Activated CD4-positive, alpha-beta T cell treated with anti-CD3 and anti-CD28 coated beads, Interleukin-2, amount 50 U/mL, for 4 hours (primary cell): ENCODE measurements around the gene TMEM200B.
"Not testable (repeated sequence)": the region's sequence is repeated elsewhere in the genome, so short reads cannot be mapped to it uniquely, and the experiment has no call there.

ENCODE experiments used
- DNase-seq, 2 experiments: peaks; one replicate each; pipeline ENCODE4 v3.0.0-alpha.2; 2020

The TMEM200B gene

DNA sequence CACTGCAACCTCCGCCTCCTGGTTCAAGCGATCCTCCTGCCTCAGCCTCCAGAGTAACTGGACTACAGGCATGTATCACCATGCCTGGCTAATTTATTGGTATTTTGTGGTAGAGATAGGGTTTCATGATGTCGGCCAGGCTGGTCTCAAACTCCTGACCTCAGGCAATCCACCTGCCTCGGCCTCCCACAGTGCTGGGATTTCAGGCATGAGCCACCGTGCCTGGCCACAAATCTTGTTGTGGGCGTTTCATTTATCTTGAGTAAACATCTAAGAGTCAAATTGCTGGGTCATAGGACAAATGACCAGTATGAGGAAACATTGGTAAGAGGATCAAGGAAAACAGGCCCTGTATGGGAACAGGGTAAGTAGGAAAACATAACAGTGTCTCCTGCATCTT, 17.9 kb downstream of the TMEM200B start:
- DNase-seq: no peak

DNA sequence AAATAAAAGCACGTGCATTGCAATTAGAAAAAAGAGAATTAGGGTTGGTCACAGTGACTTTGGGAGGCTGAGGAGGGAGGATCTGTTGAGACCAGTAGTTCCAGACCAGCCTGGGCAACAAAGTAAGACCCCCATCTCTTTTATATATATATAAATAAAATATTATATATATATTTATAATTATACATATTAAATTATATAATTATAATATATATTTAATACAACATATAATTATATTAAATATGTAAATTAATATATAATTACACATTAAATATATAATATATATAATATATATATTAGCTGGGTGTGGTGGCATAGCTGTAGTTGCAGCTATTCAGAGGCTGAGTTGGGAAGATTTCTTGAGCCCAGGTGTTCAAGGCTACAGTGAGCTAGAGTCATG, 23.2 kb downstream of the TMEM200B start:
- DNase-seq: no peak

DNA sequence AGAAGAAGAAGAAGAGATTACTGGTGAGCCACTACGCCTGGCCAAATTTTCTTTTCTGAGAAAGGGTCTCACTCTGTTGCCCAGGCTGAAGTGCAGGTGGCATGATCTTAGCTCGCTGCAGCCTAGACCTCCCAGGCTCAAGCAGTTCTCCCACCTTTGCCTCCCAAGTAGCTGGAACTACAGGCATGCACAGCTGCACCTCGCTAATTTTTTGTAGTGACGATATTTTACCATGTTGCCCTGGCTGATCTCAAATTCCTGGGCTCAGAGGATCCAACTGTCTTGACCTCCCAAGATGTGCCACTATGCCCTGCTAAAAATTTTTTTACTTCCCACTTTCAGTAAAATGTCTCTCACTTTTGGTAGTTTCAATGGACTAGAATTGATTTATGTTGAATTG, 24.4 kb downstream of the TMEM200B start:
- DNase-seq: no peak

DNA sequence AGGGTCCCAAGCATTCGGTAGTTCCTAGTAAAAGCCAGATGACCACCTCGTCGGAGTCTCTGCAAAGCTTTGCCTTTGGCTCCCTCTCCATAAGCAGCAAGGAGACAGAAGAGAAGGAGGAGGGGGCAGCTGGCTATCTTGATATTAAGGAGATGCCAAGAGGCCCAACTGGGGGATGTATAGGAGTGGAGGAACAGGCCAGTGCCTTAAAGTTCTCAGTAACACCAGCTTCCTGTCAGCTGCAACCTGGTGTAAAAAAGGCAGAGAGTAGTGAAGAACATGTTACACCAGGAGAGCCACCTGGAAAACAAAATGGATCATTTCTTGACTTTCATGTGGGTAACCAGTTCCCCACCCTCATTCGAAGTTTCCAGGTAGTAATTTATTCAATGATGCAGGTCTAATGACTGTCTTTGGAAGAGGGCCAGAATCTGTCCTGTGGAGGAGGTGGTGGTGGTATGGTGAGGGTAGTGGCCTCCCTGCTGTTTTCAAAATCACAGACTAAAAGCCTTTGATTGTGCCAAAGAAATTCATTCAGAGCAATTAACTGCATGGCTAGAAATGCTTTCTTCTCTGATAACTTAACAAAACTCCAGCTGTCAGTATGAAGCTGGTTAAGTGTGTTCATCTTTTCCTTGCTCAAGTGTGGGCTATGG, 27.3 kb downstream of the TMEM200B start:
- no peak for DNase-seq

DNA sequence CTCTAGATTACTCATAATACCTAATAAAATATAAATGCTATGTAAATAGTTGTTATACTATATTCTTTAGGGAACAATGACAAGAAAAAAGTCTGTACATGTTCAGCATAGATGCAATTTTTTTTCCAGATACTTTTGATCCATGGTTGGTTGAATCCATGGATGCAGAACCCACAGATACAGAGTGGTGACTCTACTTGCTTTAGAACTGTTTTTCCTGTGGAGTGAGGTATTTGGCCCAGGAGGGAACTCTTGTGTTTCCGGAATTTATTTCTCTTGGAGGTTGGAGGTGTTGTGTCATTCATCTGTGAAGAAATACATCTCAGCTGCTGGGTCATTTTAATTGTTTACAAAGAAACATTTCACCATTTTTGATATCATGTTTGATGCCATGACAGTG, 28.7 kb downstream of the TMEM200B start:
- no peak for DNase-seq

DNA sequence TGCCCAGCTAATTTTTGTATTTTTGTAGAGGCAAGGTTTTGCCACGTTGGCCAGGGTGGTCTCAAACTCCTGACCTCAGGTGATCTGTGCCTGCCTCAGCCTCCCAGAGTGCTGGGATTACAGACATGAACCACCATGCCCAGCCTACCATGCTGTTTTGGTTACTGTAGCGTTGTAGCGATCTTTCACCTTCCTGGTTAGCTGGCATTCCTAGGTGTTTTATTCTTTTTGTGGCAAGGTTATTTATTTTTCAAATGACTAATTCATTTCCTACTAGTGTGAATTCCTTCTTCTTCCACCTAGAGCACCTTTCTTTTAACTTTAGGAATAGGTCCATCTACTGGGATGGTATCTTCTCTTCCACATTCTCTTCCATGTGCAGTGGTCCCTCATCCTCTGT, 29.3 kb downstream of the TMEM200B start:
- DNase-seq: no peak

DNA sequence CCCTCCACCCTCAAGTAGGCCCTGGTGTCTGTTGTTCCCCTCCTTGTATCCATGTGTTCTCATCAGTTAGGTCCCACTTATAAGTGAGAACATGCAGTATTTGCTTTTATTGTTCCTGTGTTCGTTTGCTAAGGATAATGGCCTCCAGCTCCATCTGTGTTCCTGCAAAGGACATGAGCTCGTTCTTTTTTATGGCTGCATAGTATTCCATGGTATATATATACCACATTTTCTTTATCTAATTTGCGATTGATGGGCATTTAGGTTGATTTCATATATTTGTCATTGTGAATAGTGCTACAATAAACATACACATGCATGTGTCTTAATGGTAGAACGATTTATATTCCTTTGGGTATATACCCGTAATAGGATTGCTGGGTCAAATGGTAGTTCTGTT, 31.0 kb downstream of the TMEM200B start:
- not testable (repeated sequence) for DNase-seq

DNA sequence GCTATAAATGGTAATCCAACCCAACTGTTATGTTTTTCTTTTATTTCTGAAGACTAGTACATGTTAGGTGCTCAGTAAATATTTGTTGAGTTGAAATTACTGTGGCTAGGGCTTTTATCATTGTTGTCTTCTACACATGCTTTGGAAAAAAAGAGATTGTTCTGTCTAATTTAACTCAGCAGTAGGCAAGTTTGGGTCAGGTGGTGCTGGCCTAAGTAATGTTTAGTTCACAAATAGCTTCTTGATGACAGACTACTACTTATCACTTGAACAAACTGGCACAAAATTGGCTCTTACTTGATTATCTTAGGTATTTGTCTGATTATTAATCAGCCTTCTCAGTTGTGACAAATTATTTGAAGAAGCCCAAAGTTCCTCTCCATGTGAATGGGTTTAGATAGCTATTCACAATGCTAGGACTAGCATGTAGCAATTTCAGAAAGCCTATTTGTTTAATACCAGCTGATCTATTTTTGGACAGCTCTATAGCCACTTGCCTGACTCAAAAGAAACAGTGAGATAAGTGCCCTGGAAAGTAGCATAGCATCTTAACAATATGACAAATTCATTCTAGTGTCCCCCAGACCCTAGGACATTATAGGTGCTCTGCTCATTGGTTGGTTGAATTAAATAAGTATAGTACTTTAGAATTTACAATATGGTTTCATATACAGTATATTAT, 32.6 kb downstream of the TMEM200B start:
- DNase-seq: no peak

DNA sequence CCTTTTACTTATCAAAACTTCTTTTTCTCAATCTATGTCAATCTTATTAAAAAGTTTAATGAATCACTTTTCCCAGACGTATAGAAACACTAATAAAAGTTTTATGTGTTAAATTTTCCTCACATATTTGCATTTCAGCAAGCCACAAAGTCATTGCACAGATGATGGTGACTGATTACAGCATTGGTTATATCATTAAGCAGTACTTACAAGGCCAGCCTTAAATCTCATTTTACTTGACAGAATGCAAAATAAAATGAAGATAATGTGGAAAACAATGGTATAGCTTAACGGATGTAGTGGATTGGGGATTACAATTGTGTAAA, 39.5 kb downstream of the TMEM200B start:
- no peak for DNase-seq

DNA sequence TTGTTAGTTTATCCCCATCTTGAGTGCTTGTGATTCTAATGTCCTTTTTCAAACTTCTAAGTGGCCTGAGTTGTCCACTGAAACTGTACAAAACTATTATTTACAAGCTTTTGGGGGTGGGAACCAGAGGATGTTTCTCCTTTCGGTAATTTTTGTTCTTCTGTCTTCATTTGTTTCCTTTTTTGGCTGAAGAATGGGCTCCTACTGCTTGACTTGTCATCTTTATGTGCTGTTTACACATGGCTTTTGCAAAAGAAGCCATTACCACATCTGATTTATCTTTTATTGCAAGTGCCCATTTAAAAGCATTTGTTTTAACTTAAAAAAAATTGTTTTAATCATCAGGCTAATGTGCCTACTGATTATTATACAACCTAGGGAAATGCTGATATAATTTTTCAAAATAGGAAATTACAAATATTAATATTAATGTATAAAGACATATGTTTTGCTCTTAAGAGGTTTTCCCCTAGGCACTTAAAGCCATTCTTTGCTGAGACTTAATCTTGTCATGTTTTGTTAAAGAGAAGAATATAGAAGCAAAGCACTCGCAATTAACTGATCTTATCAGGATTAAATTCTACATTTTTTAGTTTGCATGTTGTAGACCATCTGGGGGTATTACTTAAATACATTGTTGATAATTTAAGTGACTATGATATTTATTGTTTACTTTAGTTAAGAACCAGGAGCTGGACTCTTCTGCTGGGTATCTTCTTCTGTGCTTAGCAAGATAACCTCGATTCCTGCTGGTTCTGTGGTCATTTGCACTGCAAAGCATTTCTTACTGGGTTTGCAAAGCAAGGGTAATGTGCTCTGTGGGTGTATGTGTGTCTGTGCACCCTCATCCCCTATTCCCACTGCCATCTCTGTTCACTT, 40.1 kb downstream of the TMEM200B start:
- no peak for DNase-seq

DNA sequence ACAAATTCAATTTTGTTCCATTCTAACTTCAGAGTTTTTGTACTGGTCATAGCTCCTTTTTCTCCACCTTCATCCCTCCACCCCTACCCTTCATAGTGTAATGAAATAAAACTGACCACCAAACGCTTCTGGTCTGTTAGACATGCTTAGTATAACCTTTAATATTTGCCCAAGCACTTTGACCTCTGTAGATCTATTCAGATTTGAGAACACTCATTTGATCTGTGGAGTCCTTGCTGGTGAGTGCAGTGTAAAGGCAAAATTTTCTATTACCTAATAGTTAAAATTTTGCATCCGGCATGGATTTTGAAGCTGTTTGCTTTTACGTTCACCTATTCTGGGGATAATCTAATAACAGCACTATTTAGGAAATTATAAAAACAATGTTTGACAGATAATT, 41.2 kb downstream of the TMEM200B start:
- DNase-seq: no peak

DNA sequence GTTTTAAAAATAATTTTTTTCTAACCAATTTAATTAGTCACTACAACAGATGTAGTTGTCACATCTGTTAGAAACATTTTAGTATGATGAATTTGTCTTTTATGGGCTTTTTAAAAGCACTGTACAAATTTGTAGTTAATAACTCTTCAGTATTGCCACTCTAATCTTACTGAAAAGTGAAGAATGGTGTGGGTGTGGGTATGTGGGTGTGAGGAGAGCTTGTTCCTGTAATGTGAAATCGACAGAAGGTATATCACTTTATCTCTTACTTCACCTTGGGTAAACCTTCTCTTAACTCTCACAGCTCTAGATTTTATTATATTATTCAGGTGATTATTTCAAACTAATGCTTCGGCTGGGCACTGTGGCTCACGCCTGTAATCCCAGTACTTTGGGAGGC, 42.5 kb downstream of the TMEM200B start:
- no peak for DNase-seq

DNA sequence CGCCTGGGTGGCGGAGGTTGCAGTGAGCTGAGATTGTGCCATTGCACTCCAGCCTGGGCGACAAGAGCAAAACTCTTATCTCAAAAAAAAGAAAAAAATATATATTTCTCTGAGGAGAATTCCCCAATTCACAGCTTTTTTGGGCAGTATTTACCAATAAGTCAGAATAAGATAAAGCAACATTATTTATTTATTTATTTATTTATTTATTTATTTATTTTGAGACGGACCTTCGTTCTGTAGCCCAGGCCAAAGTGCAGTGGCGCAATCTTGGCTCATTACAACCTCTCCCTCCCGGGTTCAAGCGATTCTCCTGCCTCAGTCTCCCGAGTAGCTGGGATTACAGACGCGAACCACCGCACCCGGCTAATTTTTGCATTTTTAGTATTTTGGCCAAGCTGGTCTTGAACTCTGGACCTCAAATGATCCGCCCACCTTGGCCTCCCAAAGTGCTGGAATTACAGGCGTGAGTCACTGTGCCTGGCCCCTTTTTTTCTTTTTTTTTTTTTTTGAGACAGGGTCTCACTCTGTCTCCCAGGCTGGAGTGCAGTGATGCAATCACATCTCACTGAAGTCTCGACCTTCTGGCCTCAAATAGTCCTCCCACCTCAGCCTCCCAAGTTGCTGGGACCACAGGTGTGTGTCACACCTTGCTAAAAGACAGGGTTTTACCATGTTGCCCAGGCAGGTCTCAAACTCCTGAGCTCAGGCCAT, 43.6 kb downstream of the TMEM200B start:
- DNase-seq: not testable (repeated sequence)

DNA sequence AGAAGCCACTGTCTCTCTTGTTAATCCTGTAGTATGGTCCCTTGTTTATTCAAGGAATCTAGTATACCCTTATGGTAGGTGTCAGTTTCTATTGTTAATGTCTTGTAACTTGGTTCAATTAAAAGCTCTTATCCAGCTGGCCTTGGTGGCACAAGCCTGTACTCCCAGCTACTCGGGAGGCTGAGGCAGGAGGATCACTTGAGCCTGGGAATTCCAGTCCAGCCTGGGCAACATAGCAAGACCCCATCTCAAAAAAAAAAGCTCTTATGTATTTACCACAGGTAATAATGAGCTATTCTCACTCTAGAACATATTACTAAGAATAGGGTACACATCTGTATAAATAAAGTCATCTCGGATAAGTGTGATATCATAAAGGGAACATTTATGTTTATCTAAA, 46.5 kb downstream of the TMEM200B start:
- no peak for DNase-seq
